Measurements from ENCODE around the gene SYCP1.
"Not testable (repeated sequence)": the region's sequence is repeated elsewhere in the genome, so short reads cannot be mapped to it uniquely, and the experiment has no call there.

SYCP1 gene, protein sequence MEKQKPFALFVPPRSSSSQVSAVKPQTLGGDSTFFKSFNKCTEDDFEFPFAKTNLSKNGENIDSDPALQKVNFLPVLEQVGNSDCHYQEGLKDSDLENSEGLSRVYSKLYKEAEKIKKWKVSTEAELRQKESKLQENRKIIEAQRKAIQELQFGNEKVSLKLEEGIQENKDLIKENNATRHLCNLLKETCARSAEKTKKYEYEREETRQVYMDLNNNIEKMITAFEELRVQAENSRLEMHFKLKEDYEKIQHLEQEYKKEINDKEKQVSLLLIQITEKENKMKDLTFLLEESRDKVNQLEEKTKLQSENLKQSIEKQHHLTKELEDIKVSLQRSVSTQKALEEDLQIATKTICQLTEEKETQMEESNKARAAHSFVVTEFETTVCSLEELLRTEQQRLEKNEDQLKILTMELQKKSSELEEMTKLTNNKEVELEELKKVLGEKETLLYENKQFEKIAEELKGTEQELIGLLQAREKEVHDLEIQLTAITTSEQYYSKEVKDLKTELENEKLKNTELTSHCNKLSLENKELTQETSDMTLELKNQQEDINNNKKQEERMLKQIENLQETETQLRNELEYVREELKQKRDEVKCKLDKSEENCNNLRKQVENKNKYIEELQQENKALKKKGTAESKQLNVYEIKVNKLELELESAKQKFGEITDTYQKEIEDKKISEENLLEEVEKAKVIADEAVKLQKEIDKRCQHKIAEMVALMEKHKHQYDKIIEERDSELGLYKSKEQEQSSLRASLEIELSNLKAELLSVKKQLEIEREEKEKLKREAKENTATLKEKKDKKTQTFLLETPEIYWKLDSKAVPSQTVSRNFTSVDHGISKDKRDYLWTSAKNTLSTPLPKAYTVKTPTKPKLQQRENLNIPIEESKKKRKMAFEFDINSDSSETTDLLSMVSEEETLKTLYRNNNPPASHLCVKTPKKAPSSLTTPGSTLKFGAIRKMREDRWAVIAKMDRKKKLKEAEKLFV

GRCh38 chr1:114854693-114855320, at the start of gene SYCP1:
TSS of gene SYCP1 (plus strand) at chr1:114854863. CDS start at chr1:114855465, 602 bp downstream.
- no peak for DNase-seq

GRCh38 chr1:114819869-114820268, 34.8 kb upstream of the SYCP1 start:
- no peak for DNase-seq

- no peak for DNase-seq
Observed at GRCh38 chr1:114820392-114820791, 34.3 kb upstream of the SYCP1 start.

GRCh38 chr1:114821978-114822377, 32.7 kb upstream of the SYCP1 start:
- DNase-seq = no peak

GRCh38 chr1:114828251-114828650, 26.4 kb upstream of the SYCP1 start:
- DNase-seq = no peak

DNA sequence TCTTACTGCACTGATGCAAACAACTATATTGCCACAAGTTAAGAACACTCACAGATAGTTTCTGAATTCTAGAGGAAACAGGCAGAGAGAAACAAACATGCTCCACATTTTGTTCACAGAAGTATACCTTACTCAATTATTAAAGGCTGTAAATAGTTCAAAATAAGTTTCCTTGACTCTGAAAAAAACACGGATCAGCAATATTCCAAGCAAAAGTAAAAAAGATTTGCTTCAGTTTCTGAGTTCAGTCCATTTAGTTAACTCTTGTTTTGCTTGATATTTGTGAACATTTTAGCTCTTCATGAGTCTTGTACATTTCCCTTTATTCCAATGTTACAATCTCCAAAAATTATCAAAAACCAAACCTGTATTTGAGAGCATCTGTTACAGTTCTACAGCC, 24.6 kb upstream of the SYCP1 start:
- not testable (repeated sequence) for DNase-seq

DNA sequence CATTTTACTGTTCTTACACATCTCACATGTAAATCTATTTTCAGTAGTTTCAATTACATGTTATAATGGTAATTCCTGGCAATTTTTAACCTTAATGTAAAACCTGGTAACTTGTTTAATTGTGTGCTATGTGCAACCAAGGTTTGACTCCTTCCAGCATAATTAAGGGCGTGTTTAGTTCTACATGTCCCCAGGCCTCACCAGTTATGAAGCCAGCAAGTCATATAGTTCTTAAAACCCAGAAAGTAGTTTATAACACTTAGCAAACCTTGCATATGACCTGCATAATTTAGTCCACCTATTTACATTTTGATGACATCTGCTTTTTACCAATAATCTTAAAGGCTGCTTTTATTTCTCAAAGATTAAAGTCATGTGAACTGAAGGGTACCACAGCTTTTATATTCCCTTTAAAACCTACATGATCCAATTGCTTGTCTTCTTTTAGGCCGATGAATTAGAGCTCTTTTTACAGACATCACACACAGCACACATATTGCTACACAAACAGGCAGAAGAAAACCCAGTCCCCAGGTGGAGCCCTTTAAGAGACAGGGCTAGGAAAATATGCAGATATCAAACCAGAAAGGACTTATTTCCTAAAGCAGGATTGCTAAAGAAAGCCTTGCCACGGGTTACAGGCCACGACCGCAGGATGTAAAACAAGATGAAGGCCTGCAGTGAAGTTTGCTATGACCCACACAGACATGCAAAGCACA, 23.2 kb upstream of the SYCP1 start:
- DNase-seq = no peak

- no peak for DNase-seq
Observed at GRCh38 chr1:114832057-114832456, 22.6 kb upstream of the SYCP1 start.

DNA sequence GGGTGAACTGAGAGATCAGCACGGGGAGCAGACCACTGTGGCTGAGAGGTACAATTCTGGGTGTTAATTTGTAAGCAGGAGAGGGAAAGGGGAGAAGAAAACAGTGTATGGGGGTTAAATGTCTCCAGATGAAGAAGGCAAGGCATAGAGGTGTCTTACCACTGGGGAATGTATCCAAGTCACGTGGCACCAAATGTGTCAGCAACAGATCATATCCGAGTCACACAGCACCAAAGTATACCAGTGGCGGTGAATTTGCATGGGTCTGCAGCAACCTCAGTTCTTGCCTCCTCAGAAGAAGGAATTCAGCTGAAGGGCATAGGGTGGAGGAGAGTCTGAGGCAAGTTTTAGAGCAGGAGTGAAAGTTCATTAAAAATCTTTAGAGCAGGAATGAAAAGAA, 21.2 kb upstream of the SYCP1 start:
- DNase-seq = no peak

DNA sequence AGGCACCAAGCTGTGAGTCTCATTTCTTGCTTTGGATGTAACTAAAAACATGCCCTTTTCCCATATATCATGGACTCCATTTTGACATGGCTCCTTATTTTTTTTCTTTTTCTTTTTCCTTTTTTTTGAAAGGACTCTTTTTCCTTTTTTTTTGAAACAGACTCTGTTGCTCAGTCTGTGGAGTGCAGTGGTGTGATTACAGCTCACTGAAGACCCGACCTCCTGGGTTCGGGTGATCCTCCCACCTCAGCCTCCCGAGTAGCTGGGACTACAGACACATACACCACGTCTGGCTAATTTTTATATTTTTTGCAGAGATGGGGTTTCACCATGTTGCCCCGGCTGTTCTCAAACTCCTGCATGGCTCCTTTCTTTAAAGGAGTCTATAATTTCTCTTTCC, 10.4 kb upstream of the SYCP1 start:
- DNase-seq = no peak

- no peak for DNase-seq
Observed at GRCh38 chr1:114853584-114853983, 1.1 kb upstream of the SYCP1 start.

- DNase-seq = no peak
Observed at GRCh38 chr1:114861384-114861783, 6.7 kb downstream of the SYCP1 start.

DNA sequence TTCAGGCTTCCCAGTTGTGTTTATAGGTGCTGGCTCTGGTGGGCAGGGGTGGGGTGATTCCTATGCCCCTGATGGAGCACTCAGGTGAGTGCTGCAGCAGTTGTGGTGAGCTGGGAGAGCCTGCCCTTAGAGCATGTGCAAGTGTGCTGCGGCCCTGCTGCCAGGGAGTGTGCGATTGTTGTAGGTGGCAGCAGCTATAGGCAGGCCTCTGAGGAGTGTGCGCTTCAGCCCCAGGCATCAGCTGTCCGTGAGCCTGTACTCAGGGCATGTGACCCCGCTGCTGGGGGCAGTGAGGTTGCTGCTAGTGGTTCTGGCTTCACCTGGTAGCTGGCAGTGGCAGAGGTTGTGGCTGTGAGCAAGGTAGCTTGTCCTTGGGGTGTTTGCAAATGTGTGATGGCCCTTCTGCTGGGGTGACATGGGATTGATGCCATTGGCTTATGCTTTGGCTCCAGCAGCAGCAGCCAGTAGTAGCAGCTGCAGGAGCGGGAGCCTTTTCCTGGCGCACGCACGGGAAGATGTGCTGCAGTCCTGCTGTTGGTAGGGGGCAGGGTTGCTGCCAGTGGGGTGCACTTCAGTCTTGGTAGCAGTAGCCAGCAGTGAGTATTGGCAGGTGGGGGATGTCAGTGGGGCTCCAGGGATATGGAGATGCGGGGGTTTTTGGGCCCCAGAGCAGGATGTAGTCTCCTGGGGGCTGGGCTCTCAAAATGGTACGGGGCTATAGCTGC, 37.7 kb downstream of the SYCP1 start:
- no peak for DNase-seq

- no peak for DNase-seq
Observed at GRCh38 chr1:114896795-114897194, 42.1 kb downstream of the SYCP1 start.

- no peak for DNase-seq
Observed at GRCh38 chr1:114901814-114902213, 47.2 kb downstream of the SYCP1 start.

DNA sequence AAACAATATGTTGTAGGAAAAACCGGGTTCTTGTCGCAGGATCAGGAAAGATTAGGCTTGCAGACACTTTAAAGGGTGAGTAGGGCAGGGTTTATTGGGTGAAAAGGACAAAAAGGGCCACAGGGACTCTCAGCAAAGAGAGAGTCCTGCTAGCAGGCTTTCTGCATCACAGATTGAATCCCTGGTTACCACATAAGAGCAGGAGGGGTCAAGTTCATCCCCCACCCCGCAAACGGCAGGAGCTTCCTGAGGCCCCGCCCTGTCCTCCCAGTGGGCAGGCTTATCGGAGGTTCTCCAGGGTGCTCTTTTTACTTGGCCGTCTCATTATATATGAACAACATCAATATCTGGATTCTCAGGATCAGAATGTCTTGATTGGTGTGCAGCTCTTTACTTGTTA, 47.7 kb downstream of the SYCP1 start:
- no peak for DNase-seq

GRCh38 chr1:114903480-114903879, 48.8 kb downstream of the SYCP1 start:
- DNase-seq = no peak

DNA sequence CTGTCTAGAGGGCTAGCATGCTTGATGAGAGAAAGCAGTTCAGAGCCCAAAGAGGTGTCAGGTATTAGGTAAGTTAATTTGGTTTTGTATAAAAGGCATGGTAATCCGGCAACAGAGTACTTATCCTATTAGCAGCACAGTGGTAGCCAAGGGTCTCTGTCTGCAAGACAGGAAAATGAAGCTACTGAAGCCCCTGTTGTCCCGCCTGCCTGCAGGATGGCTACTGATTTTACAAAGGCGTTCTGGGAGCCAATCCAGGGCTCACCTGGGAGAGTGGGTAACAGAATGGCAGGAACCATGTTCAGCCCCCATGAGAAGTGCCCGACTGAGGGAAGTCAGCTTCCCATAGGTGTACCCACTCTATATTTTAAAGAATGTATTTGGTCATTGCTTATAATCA, 61.1 kb downstream of the SYCP1 start:
- DNase-seq = not testable (repeated sequence)

DNA sequence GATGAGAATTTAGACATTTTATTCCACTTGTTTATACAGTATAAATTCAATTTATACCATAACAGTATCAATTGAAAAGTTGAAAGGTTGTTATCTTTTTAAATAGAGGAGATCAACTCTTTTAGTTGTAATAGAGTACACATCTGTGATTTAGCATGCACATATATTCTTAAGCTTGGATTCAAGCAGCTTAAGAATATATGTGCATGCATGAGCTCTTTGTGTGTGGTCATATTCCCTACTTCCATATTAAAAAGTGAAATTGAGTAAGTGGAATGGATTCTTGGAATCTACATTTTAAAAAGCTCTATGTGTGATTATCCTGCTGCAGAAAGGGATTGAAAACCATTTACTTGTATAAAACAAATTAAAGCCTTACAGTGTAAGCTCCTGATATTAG, 71.9 kb downstream of the SYCP1 start:
- DNase-seq = no peak

- no peak for DNase-seq
Observed at GRCh38 chr1:114927401-114927800, 72.7 kb downstream of the SYCP1 start.

DNA sequence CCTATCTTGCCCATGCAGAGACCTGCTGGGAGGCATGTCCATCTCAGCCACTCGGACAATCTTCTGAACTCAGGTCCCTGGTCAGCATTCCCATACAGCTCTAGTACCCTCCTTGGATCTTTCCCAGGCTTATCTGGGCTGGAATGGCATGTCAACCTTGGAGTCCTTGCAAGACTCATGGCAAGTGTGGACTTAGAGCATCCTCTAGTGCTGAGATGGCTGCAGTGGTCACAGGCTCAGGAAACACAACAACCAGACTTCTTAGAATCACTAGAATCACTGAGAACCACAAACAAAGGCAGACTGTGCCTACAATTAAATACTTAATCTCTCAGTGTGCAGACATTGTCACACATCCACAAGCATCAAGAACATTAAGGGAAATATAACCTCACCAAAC, 101.9 kb downstream of the SYCP1 start:
- DNase-seq = no peak

DNA sequence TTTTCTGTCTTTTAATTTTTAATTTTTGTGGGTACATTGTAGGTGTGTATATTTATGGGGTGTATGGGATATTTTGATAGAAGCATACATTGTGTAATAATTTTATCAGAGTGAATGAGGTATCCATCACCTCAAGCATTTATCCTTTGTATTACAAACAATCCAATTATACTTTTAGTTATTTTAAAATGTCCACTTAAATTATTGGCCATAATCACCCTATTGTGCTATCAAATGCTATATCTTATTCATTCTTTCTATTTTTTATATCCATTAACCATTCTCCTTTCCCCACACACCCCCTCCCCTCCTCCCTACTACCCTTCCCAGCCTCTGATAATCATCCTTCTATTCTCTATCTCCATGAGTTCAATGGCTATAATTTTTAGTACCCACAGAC, 104.8 kb downstream of the SYCP1 start:
- DNase-seq = no peak

Data from NCI-H748 treated with DMSO at 0.1 percent for 48 hours (cell line).